Colon (tissue), 2 donors: Measurements from ENCODE around the gene EXOC1L.

Experiments used
- FAIRE-seq: peaks from 2 replicates; lab custom pipeline; 2012; peaks lifted over from hg19 to GRCh38; lab: Jason Lieb, UNC
- donor health status: control.
- donor health status: control.

EXOC1L gene

GRCh38 chr4:55884093-55884850, 64.7 kb downstream of the EXOC1L start:
- FAIRE-seq = no peak

- no peak for FAIRE-seq
Measured at GRCh38 chr4:55884851-55885219, 65.2 kb downstream of the EXOC1L start.
